Pancreas (tissue), 10 donors: ENCODE data around the gene CAPRIN1. TPM values are rescaled to one million over a fixed set of nuclear protein-coding genes. Genes with fewer than 3 reads are reported as not detected.

Source experiments
- ATAC-seq, 4 donors: fragments of 200-7000 bp; cut with Tn5 transposase; one replicate each; pipeline versions ENCODE4 v1.8.0 to v1.9.1; 2020; ENCODE audit warnings: mild to moderate bottlenecking in 4 of 4, moderate library complexity in 4 of 4
- DNase-seq, 6 donors: peaks; one replicate each; pipeline ENCODE4 v3.0.0-alpha.2; 2020
- FAIRE-seq: peaks from 2 replicates; lab custom pipeline; 2012; peaks lifted over from hg19 to GRCh38; lab: Jason Lieb, UNC
- H3K27ac ChIP-seq, 4 donors: fragments of 200-600 bp; sonication (generic); 1 replicate in 3 of 4; 2 replicates in 1 of 4; pipeline versions ENCODE4 v1.5.0 to v1.8.0; 2020
- H3K27me3 ChIP-seq, 4 donors: fragments of 200-600 bp; one replicate each; pipeline ENCODE4 v1.8.0; 2021
- H3K36me3 ChIP-seq, 3 donors: fragments of 200-600 bp; sonication (generic) in 1 of 3; one replicate each; pipeline versions ENCODE4 v1.5.0 to v1.8.0; 2020 to 2021
- H3K4me1 ChIP-seq, 3 donors: fragments of 200-600 bp; one replicate each; pipeline ENCODE4 v1.8.0; 2021
- H3K4me3 ChIP-seq, 4 donors: fragments of 200-600 bp; sonication (generic) in 2 of 4; one replicate each; pipeline versions ENCODE4 v1.5.0 to v1.8.0; 2020 to 2021
- H3K9me3 ChIP-seq, 4 donors: fragments of 200-600 bp; one replicate each; pipeline ENCODE4 v1.8.0; 2021
- CTCF ChIP-seq, 4 donors: fragments of 200-600 bp; sonication (generic) in 3 of 4; IDR thresholded peaks; one replicate each; pipeline versions ENCODE4 v1.5.0 to v1.8.0; 2021; ENCODE audit warnings: antibody characterized with exemption in 4 of 4
- WGBS, 2 donors: extraction: QIAGEN DNeasy Blood & Tissue Kit; methylation state at CpG; one replicate each; pipeline ENCODE4 v1.1.7; 2013; 5-methylcytosine and 5-hydroxymethylcytosine counted together
- intact Hi-C, 3 donors: fragments of 100-400 bp; cut with DNase I; formaldehyde crosslinking; loops; one replicate each; pipeline versions ENCODE4 v1.11.1 to v1.14.2; 2022
- polyA plus RNA-seq, 2 donors: library from polyadenylated mRNA; stranded (reverse); fragments of 200-250 nt; gene quantifications; one replicate each; pipeline ENCODE4 v1.2.3, GENCODE V29; 2013
- total RNA-seq, 6 donors: library from RNA; stranded (reverse); fragmentation: NEBNext Ultra II Directional in 4 of 6; extraction: Animal tissue kit (Norgen Biotek cat#: 25700) in 4 of 6; gene quantifications; one replicate each; pipeline versions ENCODE4 v1.2.1 to v1.2.4, GENCODE V29; 2021 to 2023
- donor health status: healthy with polysubstance abuse.
- donor health status: DM: no; HTN: no; CAD: no; lungs with moderate emphysema.
- donor health status: DM: no; HTN: no; CAD: no.
- donor health status: control.
- donor health status: control.
- donor health status: Bipolar disorder and iron deficiency.
- donor health status: DM: yes; HTN: yes; CAD: no.
- donor health status: DM: no; HTN: no; CAD: no.
- donor health status: DM: no; HTN: no; CAD: no.
- donor health status: DM: yes; HTN: yes; CAD: no.

Gene CAPRIN1
- total and polyA plus RNA-seq, 8 donors: 33.9 to 116 (median 93.9) TPM

- H3K9me3 ChIP-seq: no peaks in the 10 kb centered on the region
- DNase-seq (no peak), ATAC-seq (no peak), FAIRE-seq (no peak)
- no peak overlapping the region for H3K4me3 ChIP-seq
- H3K36me3 ChIP-seq: peaks cover 3 to 46% (median 44%) of the 10 kb centered on the region in 3 donors
- no peak overlapping the region for H3K27ac ChIP-seq
- 86 to 92% methylated on average over 12 of the region's 12 CpGs for WGBS, 2 donors
- H3K4me1 ChIP-seq: no peaks in the 10 kb centered on the region
- H3K27me3 ChIP-seq: no peaks in the 10 kb centered on the region
- intact Hi-C loops: no loop called here
- TF ChIP-seq CTCF (IDR thresholded peaks at IDR 0.05): no peak
Measured at GRCh38 chr11:34126959-34127848, 75.7 kb downstream of the CAPRIN1 start.

- WGBS, 2 donors: 97 to 98% methylated on average over 3 of the region's 3 CpGs
- TF ChIP-seq CTCF (IDR thresholded peaks at IDR 0.05): no peak
- DNase-seq (no peak), ATAC-seq (no peak), FAIRE-seq (no peak)
- Histone ChIP-seq H3K4me3 (no peak overlapping the region), H3K36me3 (peaks cover 0 to 44% (median 43%) of the 10 kb centered on the region in 3 donors), H3K4me1 (no peaks in the 10 kb centered on the region), H3K27ac (no peak overlapping the region), H3K27me3 (no peaks in the 10 kb centered on the region), H3K9me3 (no peaks in the 10 kb centered on the region)
- intact Hi-C loops: no loop called here
Measured at GRCh38 chr11:34128824-34129223, 77.3 kb downstream of the CAPRIN1 start.

GRCh38 chr11:34132261-34132965 lies 80.9 kb downstream of the CAPRIN1 start:
- no peak overlapping the region for H3K27ac ChIP-seq
- FAIRE-seq (no peak), DNase-seq (no peak), ATAC-seq (no peak)
- no peaks in the 10 kb centered on the region for H3K27me3 ChIP-seq
- peaks cover 0 to 59% (median 50%) of the 10 kb centered on the region in 3 donors for H3K36me3 ChIP-seq
- intact Hi-C loops: no loop called here
- H3K9me3 ChIP-seq: no peaks in the 10 kb centered on the region
- H3K4me1 ChIP-seq: no peaks in the 10 kb centered on the region
- whole genome bisulfite sequencing, 2 donors: 92 to 97% methylated on average over 4 of the region's 4 CpGs
- no peak for TF ChIP-seq CTCF (IDR thresholded peaks at IDR 0.05)
- no peak overlapping the region for H3K4me3 ChIP-seq

GRCh38 chr11:34134765-34135164 lies 83.2 kb downstream of the CAPRIN1 start:
- DNase-seq (no peak), ATAC-seq (no peak), FAIRE-seq (no peak)
- no peak for TF ChIP-seq CTCF (IDR thresholded peaks at IDR 0.05)
- intact Hi-C loops: no loop called here
- H3K4me3 ChIP-seq: no peak overlapping the region
- H3K4me1 ChIP-seq: no peaks in the 10 kb centered on the region
- no peak overlapping the region for H3K27ac ChIP-seq
- no peaks in the 10 kb centered on the region for H3K27me3 ChIP-seq
- WGBS, 2 donors: 86 to 89% methylated on average over 5 of the region's 5 CpGs
- no peaks in the 10 kb centered on the region for H3K9me3 ChIP-seq
- H3K36me3 ChIP-seq: peaks cover 0 to 70% (median 55%) of the 10 kb centered on the region in 3 donors
